HepG2 (cell line): ENCODE results near the gene ACAD8. TPM values are rescaled to one million over a fixed set of nuclear protein-coding genes. Genes with fewer than 3 reads are reported as not detected.

ENCODE experiments used
- GPN1 ChIP-seq: sonication (generic); formaldehyde crosslinking; IDR thresholded peaks from 2 replicates; pipeline ENCODE4 v1.5.1; 2020; ENCODE audit warnings: missing genetic modification reagents, borderline replicate concordance
- HINFP ChIP-seq: sonication (generic); formaldehyde crosslinking; IDR thresholded peaks from 2 replicates; pipeline ENCODE4 v1.4.0; 2020; ENCODE audit warnings: low read depth, mild to moderate bottlenecking, missing genetic modification reagents
- KDM2A ChIP-seq: sonication (generic); formaldehyde crosslinking; IDR thresholded peaks from 2 replicates; pipeline ENCODE4 v1.4.0; 2020; ENCODE audit warnings: low read depth, missing genetic modification reagents, borderline replicate concordance
- MBNL3 ChIP-seq: fragments of 250-450 bp; sonication (Bioruptor Pico); conservative IDR thresholded peaks from 2 replicates; pipeline ENCODE4 v1.8.0; 2022; ENCODE audit warnings: mild to moderate bottlenecking, inconsistent platforms
- PHB2 ChIP-seq: fragments of 450-650 bp; IDR thresholded peaks from 2 replicates; pipeline ENCODE4 v1.6.1; 2018; ENCODE audit not compliant: partially characterized antibody
- REL ChIP-seq: sonication (generic); formaldehyde crosslinking; conservative IDR thresholded peaks from 2 replicates; pipeline ENCODE4 v1.8.0; 2022; ENCODE audit warnings: mild to moderate bottlenecking, missing genetic modification reagents, moderate library complexity
- ZBTB8A ChIP-seq: sonication (generic); formaldehyde crosslinking; IDR thresholded peaks from 2 replicates; pipeline ENCODE4 v1.4.0; 2020; ENCODE audit warnings: mild to moderate bottlenecking, low read depth, missing genetic modification reagents, borderline replicate concordance
- ZHX1 ChIP-seq: sonication (generic); formaldehyde crosslinking; IDR thresholded peaks from 2 replicates; pipeline ENCODE4 v1.8.1; 2022; ENCODE audit warnings: low read depth, mild to moderate bottlenecking, missing genetic modification reagents
- ZNF75D ChIP-seq: sonication (generic); formaldehyde crosslinking; IDR thresholded peaks from 2 replicates; pipeline ENCODE4 v1.8.1; 2023; ENCODE audit warnings: missing genetic modification reagents, mild to moderate bottlenecking, borderline replicate concordance
- polyA plus RNA-seq, 8 experiments: library from polyadenylated mRNA; depleted of rRNA in 3 of 8; stranded (reverse) in 7 of 8; unstranded in 1 of 8; fragments of >200 nt; fragmentation: Illumina TruSeq in 4 of 8; extraction: Trizol in 4 of 8; gene quantifications; 2 replicates each; pipeline versions ENCODE4 v1.2.1 to v1.2.3, GENCODE V29; 2011 to 2016; ENCODE audit warnings: low read depth in 4 of 8, missing spikeins in 1 of 8, mixed read lengths in 1 of 8; ENCODE audit not compliant: insufficient read depth in 1 of 8
- total RNA-seq, 5 experiments: library from RNA; depleted of rRNA; stranded (reverse); fragments of >200 nt; fragmentation: Illumina TruSeq; extraction: Trizol; gene quantifications; 2 replicates each; pipeline ENCODE4 v1.2.3, GENCODE V29; 2016; ENCODE audit warnings: low read depth in 1 of 5
- TF ChIP-seq, protein P1 (sequence below): sonication (generic); formaldehyde crosslinking; IDR thresholded peaks from 2 replicates; pipeline ENCODE4 v1.4.0; 2020; ENCODE audit warnings: mild to moderate bottlenecking, low read depth, missing genetic modification reagents

ACAD8 gene
- total and polyA plus RNA-seq, 2 of the 13 experiments (the other 11 are each of a cell fraction or from before 2014, with no cell fraction given), result 13.5 to 20.3 TPM

GRCh38 chr11:134257101-134257500 is 3.7 kb downstream of the ACAD8 start (continued):
- TF ChIP-seq ZHX1 (CRISPR knock-in tag), result no peak
- TF ChIP-seq MBNL3 (CRISPR knock-in tag), result no peak
- TF ChIP-seq REL, result no peak
- TF ChIP-seq ZBTB8A (CRISPR knock-in tag), result no peak
- TF ChIP-seq, protein P1, sequence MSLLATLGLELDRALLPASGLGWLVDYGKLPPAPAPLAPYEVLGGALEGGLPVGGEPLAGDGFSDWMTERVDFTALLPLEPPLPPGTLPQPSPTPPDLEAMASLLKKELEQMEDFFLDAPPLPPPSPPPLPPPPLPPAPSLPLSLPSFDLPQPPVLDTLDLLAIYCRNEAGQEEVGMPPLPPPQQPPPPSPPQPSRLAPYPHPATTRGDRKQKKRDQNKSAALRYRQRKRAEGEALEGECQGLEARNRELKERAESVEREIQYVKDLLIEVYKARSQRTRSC, result no peak
- no peak for TF ChIP-seq KDM2A (CRISPR knock-in tag)
- no peak for TF ChIP-seq PHB2
- TF ChIP-seq ZNF75D (CRISPR knock-in tag), result no peak
- TF ChIP-seq HINFP (CRISPR knock-in tag), result no peak
- no peak for TF ChIP-seq GPN1 (CRISPR knock-in tag)
